ENCODE data around the gene ACTR8. TPM values are rescaled to one million over a fixed set of nuclear protein-coding genes. Genes with fewer than 3 reads are reported as not detected.
"Not testable (repeated sequence)": the region's sequence is repeated elsewhere in the genome, so short reads cannot be mapped to it uniquely, and the experiment has no call there.

The ACTR8 gene, protein sequence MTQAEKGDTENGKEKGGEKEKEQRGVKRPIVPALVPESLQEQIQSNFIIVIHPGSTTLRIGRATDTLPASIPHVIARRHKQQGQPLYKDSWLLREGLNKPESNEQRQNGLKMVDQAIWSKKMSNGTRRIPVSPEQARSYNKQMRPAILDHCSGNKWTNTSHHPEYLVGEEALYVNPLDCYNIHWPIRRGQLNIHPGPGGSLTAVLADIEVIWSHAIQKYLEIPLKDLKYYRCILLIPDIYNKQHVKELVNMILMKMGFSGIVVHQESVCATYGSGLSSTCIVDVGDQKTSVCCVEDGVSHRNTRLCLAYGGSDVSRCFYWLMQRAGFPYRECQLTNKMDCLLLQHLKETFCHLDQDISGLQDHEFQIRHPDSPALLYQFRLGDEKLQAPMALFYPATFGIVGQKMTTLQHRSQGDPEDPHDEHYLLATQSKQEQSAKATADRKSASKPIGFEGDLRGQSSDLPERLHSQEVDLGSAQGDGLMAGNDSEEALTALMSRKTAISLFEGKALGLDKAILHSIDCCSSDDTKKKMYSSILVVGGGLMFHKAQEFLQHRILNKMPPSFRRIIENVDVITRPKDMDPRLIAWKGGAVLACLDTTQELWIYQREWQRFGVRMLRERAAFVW
- total RNA-seq: 10 to 100 TPM; 32.0 to 33.1 TPM

DNA sequence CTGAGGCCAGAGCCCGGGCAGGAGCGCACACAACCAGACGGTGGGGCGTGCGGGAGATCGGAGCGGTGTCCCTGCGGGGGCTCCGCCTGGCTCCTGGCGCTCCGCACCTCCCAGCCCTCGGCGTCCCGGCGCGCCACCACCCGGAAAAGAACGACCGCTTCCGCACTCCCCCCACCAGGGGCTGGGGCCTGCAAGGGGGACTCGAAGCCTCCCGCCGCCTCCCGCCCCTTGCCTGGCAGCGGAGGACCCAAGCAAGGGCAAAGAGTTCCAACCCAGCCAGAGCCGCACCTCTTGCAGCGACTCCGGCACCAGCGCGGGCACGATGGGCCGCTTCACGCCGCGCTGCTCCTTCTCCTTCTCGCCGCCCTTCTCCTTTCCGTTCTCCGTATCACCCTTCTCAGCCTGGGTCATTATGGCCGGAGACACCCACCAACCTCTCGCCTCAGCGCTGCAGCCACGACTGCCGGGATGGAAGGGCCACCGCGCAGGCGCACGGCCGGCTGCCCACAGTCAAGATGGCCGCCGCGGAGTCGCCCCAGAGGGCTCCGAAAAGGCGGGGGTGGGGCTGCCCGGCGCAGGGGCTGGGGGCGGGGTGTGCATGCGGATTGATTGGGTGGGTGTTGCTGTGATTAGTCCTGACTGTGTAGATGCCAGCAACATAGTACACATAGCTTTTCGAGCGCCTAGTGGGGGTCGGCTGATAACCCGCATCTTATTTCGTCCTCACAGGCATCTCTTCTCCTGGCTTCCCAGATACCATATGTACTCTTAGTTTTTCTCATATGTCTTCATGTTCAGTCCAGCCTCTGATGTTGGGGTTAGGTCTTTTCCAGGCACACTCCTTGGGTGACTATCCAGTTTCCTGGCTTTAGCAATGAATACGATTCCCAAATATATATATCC is at the start of gene ACTR8:
Gene ACTR8, minus strand, starts transcription at position 462 of the 903 bp plus-strand sequence. Its CDS starts 51 bp downstream, at position 411.
- ChIA-PET CTCF (interaction anchor here (0.5 kb wide), 1 partner anchor 174 kb away, joined by 3 read pairs; no protein-coding TSS in a partner anchor), POLR2A (interaction anchor here (5.0 kb wide), 1 partner anchor 10 kb away, joined by 29 read pairs; the partner anchor contains the start of gene SELENOK)

DNA sequence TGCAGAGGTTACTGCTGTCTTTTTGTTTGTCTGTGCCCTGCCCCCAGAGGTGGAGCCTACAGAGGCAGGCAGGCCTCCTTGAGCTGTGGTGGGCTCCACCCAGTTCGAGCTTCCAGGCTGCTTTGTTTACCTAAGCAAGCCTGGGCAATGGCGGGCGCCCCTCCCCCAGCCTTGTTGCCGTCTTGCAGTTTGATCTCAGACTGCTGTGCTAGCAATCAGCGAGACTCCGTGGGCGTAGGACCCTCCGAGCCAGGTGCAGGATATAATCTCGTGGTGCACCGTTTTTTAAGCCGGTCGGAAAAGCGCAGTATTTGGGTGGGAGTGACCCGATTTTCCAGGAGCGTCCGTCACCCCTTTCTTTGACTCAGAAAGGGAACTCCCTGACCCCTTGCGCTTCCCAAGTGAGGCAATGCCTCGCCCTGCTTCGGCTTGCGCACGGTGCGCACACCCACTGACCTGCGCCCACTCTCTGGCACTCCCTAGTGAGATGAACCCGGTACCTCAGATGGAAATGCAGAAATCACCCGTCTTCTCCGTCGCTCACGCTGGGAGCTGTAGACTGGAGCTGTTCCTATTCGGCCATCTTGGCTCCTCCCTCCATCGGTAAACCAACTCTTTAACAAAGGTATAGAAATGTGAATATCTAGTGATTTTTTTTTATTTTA is 45.4 kb upstream of the ACTR8 start:
- DNase-seq; H3K36me3 Mint-ChIP-seq; H3K4me1 Mint-ChIP-seq (ENCODE audit: low read depth); H3K4me3 Mint-ChIP-seq; H3K27me3 Mint-ChIP-seq; POLR2A ChIA-PET; H3K9me3 Mint-ChIP-seq; intact Hi-C loops (cut with micrococcal nuclease); H3K27ac Mint-ChIP-seq: not testable (repeated sequence)
- CTCF ChIA-PET: interaction anchor here (2.4 kb wide), 1 partner anchor 11 kb away, joined by 11 read pairs; no protein-coding TSS in a partner anchor

More for the DNA sequence above, at the start of gene ACTR8:
- peak; percentile 88 for DNase-seq
- H3K4me3 Mint-ChIP-seq: peak within 1 kb of the TSS; percentile 89
- peaks cover 31% of the 10 kb centered on the region for H3K36me3 Mint-ChIP-seq
- intact Hi-C loops (cut with micrococcal nuclease): loop anchor here (1.0 to 10.0 kb wide), 2 partner anchors 9 to 1347 kb away; partner anchors contain the start of genes NT5DC2, SELENOK and UQCC5
- no peaks in the 10 kb centered on the region for H3K9me3 Mint-ChIP-seq
- H3K27ac Mint-ChIP-seq: peak within 1 kb of the TSS; percentile 90
- H3K4me1 Mint-ChIP-seq (ENCODE audit: low read depth): peaks cover 23% of the 10 kb centered on the region
- no peaks in the 10 kb centered on the region for H3K27me3 Mint-ChIP-seq

DNA sequence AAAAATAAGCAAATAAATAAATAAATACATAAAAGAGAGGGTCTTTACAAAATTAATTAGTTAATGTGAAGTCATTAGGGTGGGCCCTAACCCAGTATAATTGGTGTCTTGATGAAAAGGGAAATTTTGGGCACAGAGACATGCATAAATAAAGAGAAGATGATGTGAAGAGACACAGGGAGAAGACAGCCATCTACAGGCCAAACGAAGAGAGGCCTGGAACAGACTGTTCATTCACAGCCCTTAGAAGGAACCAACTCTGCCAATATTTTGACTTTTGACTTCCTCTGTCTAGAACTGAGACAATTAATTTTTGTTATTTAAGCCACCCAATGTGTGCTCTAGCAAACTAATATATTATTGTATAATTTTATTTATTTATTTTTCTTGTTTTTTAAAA is 39.3 kb upstream of the ACTR8 start:
- no peak for DNase-seq
- no peaks in the 10 kb centered on the region for H3K4me1 Mint-ChIP-seq (ENCODE audit: low read depth)
- H3K27ac Mint-ChIP-seq: no peak overlapping the region
- peaks cover 2% of the 10 kb centered on the region for H3K9me3 Mint-ChIP-seq
- H3K36me3 Mint-ChIP-seq: no peaks in the 10 kb centered on the region
- H3K27me3 Mint-ChIP-seq: peaks cover 23% of the 10 kb centered on the region
- POLR2A ChIA-PET: no interaction called here
- H3K4me3 Mint-ChIP-seq: no peak overlapping the region
- intact Hi-C loops (cut with micrococcal nuclease): no loop called here
- CTCF ChIA-PET: interaction anchor here (0.7 kb wide), 1 partner anchor 436 kb away, joined by 3 read pairs; no protein-coding TSS in a partner anchor

DNA sequence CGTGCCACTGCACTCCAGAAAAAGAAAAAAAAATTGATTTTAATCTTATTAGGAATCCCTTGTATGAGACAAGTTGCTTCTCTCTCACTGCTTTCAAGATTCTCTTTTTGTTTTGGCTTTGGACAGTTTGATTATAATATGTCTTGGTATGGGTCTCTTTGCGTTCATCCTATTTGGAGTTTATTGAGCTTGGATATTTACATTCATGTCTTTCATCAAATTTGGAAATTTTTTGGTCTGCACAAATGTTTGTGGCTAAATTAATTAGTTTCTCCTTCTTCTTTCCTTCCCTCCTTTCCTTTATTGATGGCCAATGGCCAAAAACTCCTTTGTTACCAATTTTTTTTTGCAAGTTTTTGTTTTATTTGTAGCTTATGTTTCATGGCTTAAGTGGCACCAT is 37.8 kb upstream of the ACTR8 start:
- no peak overlapping the region for H3K4me3 Mint-ChIP-seq
- no peaks in the 10 kb centered on the region for H3K4me1 Mint-ChIP-seq (ENCODE audit: low read depth)
- POLR2A ChIA-PET: no interaction called here
- H3K9me3 Mint-ChIP-seq: peaks cover 2% of the 10 kb centered on the region
- CTCF ChIA-PET: no interaction called here
- peaks cover 23% of the 10 kb centered on the region for H3K27me3 Mint-ChIP-seq
- no peak for DNase-seq
- H3K36me3 Mint-ChIP-seq: no peaks in the 10 kb centered on the region
- H3K27ac Mint-ChIP-seq: no peak overlapping the region
- intact Hi-C loops (cut with micrococcal nuclease): no loop called here

DNA sequence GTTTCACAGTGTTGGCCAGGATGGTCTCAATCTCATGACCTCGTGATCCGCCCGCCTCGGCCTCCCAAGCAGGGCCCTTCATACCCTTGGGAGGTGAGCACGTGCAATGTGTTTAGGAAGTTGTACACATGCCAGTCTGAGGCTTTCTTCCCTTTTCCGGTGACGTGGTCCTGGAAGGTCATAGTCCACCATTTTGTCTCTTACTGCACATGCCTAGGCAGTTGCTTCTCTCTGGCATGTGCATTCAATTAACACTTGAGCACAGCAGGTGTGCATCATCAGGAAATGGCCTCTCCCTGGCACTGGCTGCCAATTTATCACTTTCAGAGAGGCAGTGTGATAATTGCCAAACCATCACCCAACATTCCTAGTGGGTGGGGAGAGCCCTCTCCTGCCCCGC is 31.4 kb upstream of the ACTR8 start:
- no peak for DNase-seq
- H3K27ac Mint-ChIP-seq: no peak overlapping the region
- CTCF ChIA-PET: no interaction called here
- intact Hi-C loops (cut with micrococcal nuclease): no loop called here
- H3K4me3 Mint-ChIP-seq: no peak overlapping the region
- H3K36me3 Mint-ChIP-seq: no peaks in the 10 kb centered on the region
- no peaks in the 10 kb centered on the region for H3K9me3 Mint-ChIP-seq
- no peaks in the 10 kb centered on the region for H3K4me1 Mint-ChIP-seq (ENCODE audit: low read depth)
- H3K27me3 Mint-ChIP-seq: peaks cover 21% of the 10 kb centered on the region
- POLR2A ChIA-PET: no interaction called here

DNA sequence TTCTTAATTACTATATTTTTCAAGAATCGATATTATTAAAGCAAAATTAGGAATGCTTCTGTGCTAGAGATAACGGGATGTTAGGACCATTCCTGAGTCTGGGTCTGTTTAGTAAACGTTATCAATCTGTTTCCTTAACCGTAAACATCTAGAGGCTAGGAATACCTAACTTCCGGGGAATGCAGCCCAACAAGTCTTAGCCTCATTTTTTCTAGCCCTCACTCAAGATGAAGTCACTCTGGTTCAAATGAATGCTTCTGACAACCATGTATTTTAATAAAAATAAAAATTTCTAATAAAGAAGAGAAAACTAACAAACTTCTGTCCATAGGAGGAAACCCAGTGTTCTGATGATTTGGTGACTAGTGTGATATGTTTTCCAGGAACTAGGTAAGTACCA is 20.8 kb upstream of the ACTR8 start:
- ChIA-PET POLR2A (no interaction called here), CTCF (no interaction called here)
- Mint-ChIP-seq H3K4me3 (no peak overlapping the region), H3K27me3 (peaks cover 23% of the 10 kb centered on the region), H3K9me3 (peaks cover 5% of the 10 kb centered on the region), H3K36me3 (peaks cover 3% of the 10 kb centered on the region), H3K4me1 (ENCODE audit: low read depth) (no peaks in the 10 kb centered on the region), H3K27ac (no peak overlapping the region)
- intact Hi-C loops (cut with micrococcal nuclease): no loop called here
- no peak for DNase-seq

DNA sequence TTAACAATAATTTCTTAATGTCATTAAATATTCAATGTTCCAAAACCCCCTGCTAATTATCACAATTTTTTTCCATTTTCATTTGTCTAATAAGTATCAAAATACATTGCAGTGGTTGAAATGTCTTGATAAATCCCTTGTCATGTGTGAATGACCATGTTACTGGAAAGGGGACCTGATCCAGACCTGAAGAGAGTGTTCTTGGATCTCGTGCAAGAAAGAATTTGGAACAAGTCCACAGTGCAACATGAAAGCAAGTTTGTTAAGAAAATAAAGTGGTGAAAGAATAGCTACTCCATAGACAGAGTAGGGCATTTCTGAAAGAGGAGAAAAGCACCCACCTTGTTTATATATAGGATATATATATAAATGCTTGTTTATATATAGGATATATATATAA is 20.1 kb upstream of the ACTR8 start:
- H3K9me3 Mint-ChIP-seq: peaks cover 5% of the 10 kb centered on the region
- no peak overlapping the region for H3K27ac Mint-ChIP-seq
- H3K4me1 Mint-ChIP-seq (ENCODE audit: low read depth): no peaks in the 10 kb centered on the region
- no peak for DNase-seq
- peaks cover 3% of the 10 kb centered on the region for H3K36me3 Mint-ChIP-seq
- CTCF ChIA-PET: no interaction called here
- POLR2A ChIA-PET: no interaction called here
- peaks cover 23% of the 10 kb centered on the region for H3K27me3 Mint-ChIP-seq
- H3K4me3 Mint-ChIP-seq: no peak overlapping the region
- intact Hi-C loops (cut with micrococcal nuclease): no loop called here

DNA sequence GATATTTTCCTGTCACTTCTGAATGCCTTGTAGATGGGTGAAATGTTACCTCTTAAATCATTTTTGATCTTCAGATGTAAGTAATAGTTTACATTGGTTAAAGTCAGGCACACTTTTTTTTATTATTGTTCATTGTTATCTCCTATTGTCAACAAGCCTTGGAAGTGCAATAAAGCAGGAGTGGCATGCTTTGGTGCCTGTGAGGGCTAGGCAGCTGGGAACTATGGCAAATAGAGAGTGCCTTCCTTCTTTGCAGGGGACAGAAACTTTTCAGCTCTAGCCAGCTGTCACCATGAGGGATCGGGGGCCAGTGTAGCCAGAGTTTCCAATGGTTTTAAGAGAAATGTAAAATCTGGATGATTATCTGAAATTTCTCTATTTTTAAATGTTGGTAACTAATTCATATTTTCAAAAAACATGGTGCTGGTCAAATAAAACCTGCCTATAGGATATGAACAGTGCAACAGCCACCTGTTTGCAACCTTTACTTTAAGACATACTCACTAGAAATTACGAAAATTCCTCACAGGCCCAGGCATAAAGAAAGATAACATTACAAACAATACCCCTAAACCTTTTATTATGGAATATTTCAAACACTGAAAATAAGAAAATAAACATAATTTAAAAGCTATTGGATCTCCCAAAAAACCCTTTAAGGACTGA is 18.8 kb upstream of the ACTR8 start:
- H3K4me1 Mint-ChIP-seq (ENCODE audit: low read depth): no peaks in the 10 kb centered on the region
- H3K36me3 Mint-ChIP-seq: no peaks in the 10 kb centered on the region
- POLR2A ChIA-PET: no interaction called here
- H3K4me3 Mint-ChIP-seq: no peak overlapping the region
- intact Hi-C loops (cut with micrococcal nuclease): no loop called here
- no peak for DNase-seq
- CTCF ChIA-PET: no interaction called here
- no peaks in the 10 kb centered on the region for H3K9me3 Mint-ChIP-seq
- no peak overlapping the region for H3K27ac Mint-ChIP-seq
- H3K27me3 Mint-ChIP-seq: peaks cover 12% of the 10 kb centered on the region

DNA sequence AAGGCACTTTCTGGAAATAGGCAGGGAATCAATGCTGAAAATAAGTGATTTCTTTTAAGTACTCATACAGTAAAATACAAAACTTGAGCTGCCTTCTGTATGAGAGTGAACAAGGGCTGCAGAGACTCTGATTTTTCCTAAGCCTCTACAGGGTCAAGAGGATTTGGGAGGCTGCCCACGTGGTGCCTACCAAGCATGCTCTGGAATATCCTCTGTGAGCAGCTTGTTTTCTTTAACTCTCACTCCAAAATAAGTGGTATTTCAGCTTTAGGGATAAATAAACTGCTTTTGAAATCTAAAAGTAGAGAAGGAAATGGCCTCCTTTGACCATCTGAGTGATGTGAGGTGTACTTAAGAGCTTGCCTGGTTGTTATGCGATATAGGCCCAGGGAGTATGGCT is 17.8 kb upstream of the ACTR8 start:
- no peak overlapping the region for H3K27ac Mint-ChIP-seq
- peaks cover 8% of the 10 kb centered on the region for H3K27me3 Mint-ChIP-seq
- intact Hi-C loops (cut with micrococcal nuclease): loop anchor here (10.0 kb wide), 1 partner anchor 795 kb away; no protein-coding TSS in a partner anchor
- H3K4me3 Mint-ChIP-seq: no peak overlapping the region
- CTCF ChIA-PET: no interaction called here
- no peaks in the 10 kb centered on the region for H3K9me3 Mint-ChIP-seq
- H3K36me3 Mint-ChIP-seq: no peaks in the 10 kb centered on the region
- no peaks in the 10 kb centered on the region for H3K4me1 Mint-ChIP-seq (ENCODE audit: low read depth)
- no peak for DNase-seq
- POLR2A ChIA-PET: no interaction called here

DNA sequence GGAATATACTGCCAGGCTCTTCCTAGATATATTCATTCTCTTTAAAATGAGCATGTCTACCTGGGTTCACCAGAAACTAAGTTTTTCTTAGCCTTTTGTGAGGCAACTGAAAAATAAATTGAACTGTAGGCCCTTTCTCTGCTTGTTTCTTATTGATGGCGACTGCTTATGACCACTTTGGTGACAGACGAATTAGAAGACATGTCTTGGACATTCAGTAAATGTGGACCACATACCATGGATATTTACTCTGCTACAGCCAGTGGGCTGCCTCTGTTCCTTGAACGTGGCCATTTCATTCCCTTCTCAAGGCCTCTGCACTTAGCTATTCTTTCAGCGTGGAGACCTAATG is 10.3 kb upstream of the ACTR8 start:
- CTCF ChIA-PET: no interaction called here

More for the DNA sequence above, 10.3 kb upstream of the ACTR8 start:
- intact Hi-C loops (cut with micrococcal nuclease): loop anchor here (5.0 to 10.0 kb wide), 2 partner anchors 140 to 787 kb away; no protein-coding TSS in a partner anchor
- Mint-ChIP-seq H3K9me3 (no peaks in the 10 kb centered on the region), H3K27me3 (no peaks in the 10 kb centered on the region), H3K27ac (peak overlapping the region; percentile 97), H3K4me3 (peak overlapping the region; percentile 91), H3K4me1 (ENCODE audit: low read depth) (peaks cover 42% of the 10 kb centered on the region), H3K36me3 (peaks cover 15% of the 10 kb centered on the region)
- POLR2A ChIA-PET: interaction anchor here (1.0 to 2.6 kb wide), 3 partner anchors 11 to 547 kb away, joined by 3 to 29 read pairs (median 10); partner anchors contain the start of genes ACTR8 and DCP1A
- no peak for DNase-seq

Data from activated CD4-positive, alpha-beta memory T cell treated with anti-CD3 and anti-CD28 coated beads for 36 hours (primary cell).